Mesenchymal stem cell (in vitro differentiated cells and primary cell): ENCODE data around the gene NRG2.

Experiments
- DNase-seq: peaks from one replicate; pipeline ENCODE4 v3.0.0-alpha.2; 2013
- H2AFZ ChIP-seq: one replicate; pipeline ENCODE4 v1.6.1; 2013; ENCODE audit warnings: low read depth, mild to moderate bottlenecking, control low read depth, inconsistent platforms, low read length, moderate library complexity
- H2AK5ac ChIP-seq: 2 replicates; pipeline ENCODE4 v1.6.1; 2013; ENCODE audit warnings: low read length, moderate library complexity, mild to moderate bottlenecking, inconsistent platforms; ENCODE audit not compliant: severe bottlenecking
- H2BK120ac ChIP-seq: one replicate; pipeline ENCODE4 v1.6.1; 2013; ENCODE audit warnings: low read depth, mild to moderate bottlenecking, inconsistent platforms, low read length, moderate library complexity
- H2BK12ac ChIP-seq, 2 experiments: one replicate each; pipeline ENCODE4 v1.6.1; 2013; ENCODE audit warnings: inconsistent platforms in 2 of 2, low read length in 2 of 2, mild to moderate bottlenecking in 2 of 2, moderate library complexity in 2 of 2, control low read depth in 1 of 2
- H2BK15ac ChIP-seq: one replicate; pipeline ENCODE4 v1.6.1; 2013; ENCODE audit warnings: mild to moderate bottlenecking, low read depth, inconsistent platforms; ENCODE audit not compliant: poor library complexity, severe bottlenecking
- H2BK5ac ChIP-seq: 2 replicates; pipeline ENCODE4 v1.6.1; 2013; ENCODE audit warnings: low read depth, mild to moderate bottlenecking, low read length, control low read depth, inconsistent platforms; ENCODE audit not compliant: poor library complexity, severe bottlenecking
- H3K14ac ChIP-seq, 2 experiments: one replicate each; pipeline ENCODE4 v1.6.1; 2013; ENCODE audit warnings: inconsistent platforms in 2 of 2, low read length in 2 of 2, control low read depth in 1 of 2, mild to moderate bottlenecking in 1 of 2, moderate library complexity in 1 of 2
- H3K18ac ChIP-seq, 2 experiments: one replicate each; pipeline ENCODE4 v1.6.1; 2013; ENCODE audit warnings: inconsistent platforms in 2 of 2, low read length in 2 of 2, control low read depth in 1 of 2, low read depth in 1 of 2, mild to moderate bottlenecking in 1 of 2
- H3K23ac ChIP-seq, 2 experiments: one replicate each; pipeline ENCODE4 v1.6.1; 2013; ENCODE audit warnings: inconsistent platforms in 2 of 2, low read length in 2 of 2, mild to moderate bottlenecking in 2 of 2, moderate library complexity in 2 of 2, control low read depth in 1 of 2
- H3K27ac ChIP-seq: 2 replicates; pipeline ENCODE4 v1.5.1; 2013; ENCODE audit warnings: mild to moderate bottlenecking, moderate library complexity, low read length, control low read depth, inconsistent platforms; ENCODE audit not compliant: poor library complexity, severe bottlenecking
- H3K27me3 ChIP-seq, 2 experiments: 2 replicates each; pipeline versions ENCODE4 v1.6.1 to v1.7.0; 2013; ENCODE audit warnings: low read length in 2 of 2, mild to moderate bottlenecking in 2 of 2, moderate library complexity in 2 of 2, control low read depth in 1 of 2, inconsistent platforms in 1 of 2; ENCODE audit not compliant: control insufficient read depth in 1 of 2, insufficient read depth in 1 of 2
- H3K36me3 ChIP-seq, 2 experiments: 2 replicates each; pipeline versions ENCODE4 v1.6.1 to v1.7.0; 2013; ENCODE audit warnings: low read length in 2 of 2, control low read depth in 1 of 2, inconsistent platforms in 1 of 2, low read depth in 1 of 2, mild to moderate bottlenecking in 1 of 2; ENCODE audit not compliant: insufficient read depth in 2 of 2, control insufficient read depth in 1 of 2
- H3K4ac ChIP-seq, 2 experiments: one replicate each; pipeline ENCODE4 v1.6.1; 2013; ENCODE audit warnings: inconsistent platforms in 2 of 2, low read length in 2 of 2, mild to moderate bottlenecking in 2 of 2, moderate library complexity in 2 of 2, control low read depth in 1 of 2, low read depth in 1 of 2
- H3K4me1 ChIP-seq: 2 replicates; pipeline ENCODE4 v1.6.1; 2013; ENCODE audit warnings: low read depth, low read length, control low read depth; ENCODE audit not compliant: control insufficient read depth, insufficient read depth
- H3K4me2 ChIP-seq: 2 replicates; pipeline ENCODE4 v1.6.1; 2013; ENCODE audit warnings: low read length, mild to moderate bottlenecking, inconsistent platforms; ENCODE audit not compliant: poor library complexity, severe bottlenecking
- H3K4me3 ChIP-seq, 2 experiments: 2 replicates each; pipeline versions ENCODE4 v1.5.1 to v1.7.0; 2013; ENCODE audit warnings: low read length in 2 of 2, mild to moderate bottlenecking in 2 of 2, control low read depth in 1 of 2, low read depth in 1 of 2; ENCODE audit not compliant: insufficient read depth in 1 of 2
- H3K79me1 ChIP-seq: replicated peaks from 2 replicates; pipeline ENCODE4 v1.6.1; 2013; ENCODE audit warnings: mild to moderate bottlenecking, control low read depth, low read length, inconsistent platforms; ENCODE audit not compliant: poor library complexity, severe bottlenecking
- H3K9ac ChIP-seq: 2 replicates; pipeline ENCODE4 v1.7.0; 2013; ENCODE audit warnings: mild to moderate bottlenecking, low read length, moderate library complexity
- H3K9me3 ChIP-seq: 2 replicates; pipeline ENCODE4 v1.7.0; 2013; ENCODE audit warnings: mild to moderate bottlenecking, low read length; ENCODE audit not compliant: control insufficient read depth
- H4K8ac ChIP-seq: one replicate; pipeline ENCODE4 v1.6.1; 2013; ENCODE audit warnings: inconsistent platforms, mild to moderate bottlenecking, low read length, moderate library complexity
- H4K91ac ChIP-seq: one replicate; pipeline ENCODE4 v1.6.1; 2013; ENCODE audit warnings: mild to moderate bottlenecking, low read length, inconsistent platforms
- WGBS: methylation state at CpG from one replicate; pipeline ENCODE4 v1.1.7; 2013; ENCODE audit warnings: mixed read lengths; 5-methylcytosine and 5-hydroxymethylcytosine counted together

The NRG2 gene

GRCh38 chr5:139863855-139864558, 179.1 kb downstream of the NRG2 start:
- Histone ChIP-seq H2AFZ (no peak overlapping the region), H3K27ac (no peak overlapping the region), H2BK5ac (no peak overlapping the region), H3K4ac (no peak overlapping the region), H2BK15ac (no peak overlapping the region), H2AK5ac (no peak overlapping the region), H3K9me3 (no peaks in the 10 kb centered on the region), H3K23ac (no peak overlapping the region), H3K4me2 (no peak overlapping the region), H2BK120ac (no peak overlapping the region), H3K4me3 (no peak overlapping the region), H3K27me3 (peaks cover 6 to 88% of the 10 kb centered on the region in 2 experiments), H3K4me1 (no peaks in the 10 kb centered on the region), H3K14ac (no peak overlapping the region), H4K91ac (no peak overlapping the region), H2BK12ac (no peak overlapping the region), H3K79me1 (no peaks in the 10 kb centered on the region), H3K18ac (no peak overlapping the region), H3K36me3 (no peaks in the 10 kb centered on the region), H3K9ac (peak overlapping the region; percentile 69), H4K8ac (no peak overlapping the region)
- peak; percentile 52 for DNase-seq
- 34% methylated on average over 4 of the region's 5 CpGs for WGBS

- Histone ChIP-seq H3K9ac (peak overlapping the region; percentile 69), H2BK5ac (no peak overlapping the region), H3K79me1 (no peaks in the 10 kb centered on the region), H3K23ac (no peak overlapping the region), H3K14ac (no peak overlapping the region), H3K9me3 (no peaks in the 10 kb centered on the region), H4K91ac (no peak overlapping the region), H3K4me2 (no peak overlapping the region), H4K8ac (no peak overlapping the region), H2AK5ac (no peak overlapping the region), H3K36me3 (no peaks in the 10 kb centered on the region), H3K27me3 (peaks cover 6 to 88% of the 10 kb centered on the region in 2 experiments), H3K18ac (no peak overlapping the region), H2BK120ac (no peak overlapping the region), H2BK15ac (no peak overlapping the region), H3K4ac (no peak overlapping the region), H3K4me3 (no peak overlapping the region), H3K4me1 (no peaks in the 10 kb centered on the region), H2BK12ac (no peak overlapping the region), H2AFZ (no peak overlapping the region), H3K27ac (no peak overlapping the region)
- DNase-seq, result no peak
- 87% methylated on average over 9 of the region's 9 CpGs for WGBS
Observed at GRCh38 chr5:139863361-139863760, 179.7 kb downstream of the NRG2 start.

GRCh38 chr5:139862803-139863202, 180.3 kb downstream of the NRG2 start:
- H3K4me2 ChIP-seq, result no peak overlapping the region
- H3K79me1 ChIP-seq, result no peaks in the 10 kb centered on the region
- DNase-seq, result no peak
- no peak overlapping the region for H3K18ac ChIP-seq
- no peak overlapping the region for H4K91ac ChIP-seq
- H3K4me3 ChIP-seq, result no peak overlapping the region
- no peaks in the 10 kb centered on the region for H3K4me1 ChIP-seq
- H2BK15ac ChIP-seq, result no peak overlapping the region
- WGBS, result 78% methylated on average over 2 of the region's 2 CpGs
- no peak overlapping the region for H3K27ac ChIP-seq
- H3K9ac ChIP-seq, result peak overlapping the region; percentile 69
- H3K23ac ChIP-seq, result no peak overlapping the region
- no peak overlapping the region for H4K8ac ChIP-seq
- H2BK5ac ChIP-seq, result no peak overlapping the region
- H3K14ac ChIP-seq, result no peak overlapping the region
- no peak overlapping the region for H2AK5ac ChIP-seq
- no peaks in the 10 kb centered on the region for H3K36me3 ChIP-seq
- H3K27me3 ChIP-seq, result peaks cover 6 to 88% of the 10 kb centered on the region in 2 experiments
- no peak overlapping the region for H2AFZ ChIP-seq
- H3K9me3 ChIP-seq, result no peaks in the 10 kb centered on the region
- H3K4ac ChIP-seq, result no peak overlapping the region
- H2BK12ac ChIP-seq, result no peak overlapping the region
- H2BK120ac ChIP-seq, result no peak overlapping the region

GRCh38 chr5:139862313-139862712, 180.8 kb downstream of the NRG2 start:
- no peak overlapping the region for H4K8ac ChIP-seq
- no peak overlapping the region for H2AK5ac ChIP-seq
- no peak overlapping the region for H3K27ac ChIP-seq
- H3K4me3 ChIP-seq, result no peak overlapping the region
- peak; percentile 74 for DNase-seq
- no peak overlapping the region for H2AFZ ChIP-seq
- no peak overlapping the region for H2BK15ac ChIP-seq
- no peaks in the 10 kb centered on the region for H3K9me3 ChIP-seq
- H3K79me1 ChIP-seq, result no peaks in the 10 kb centered on the region
- H2BK5ac ChIP-seq, result no peak overlapping the region
- H2BK12ac ChIP-seq, result no peak overlapping the region
- no peak overlapping the region for H3K4me2 ChIP-seq
- no peaks in the 10 kb centered on the region for H3K4me1 ChIP-seq
- H4K91ac ChIP-seq, result no peak overlapping the region
- peaks cover 6 to 88% of the 10 kb centered on the region in 2 experiments for H3K27me3 ChIP-seq
- no peak overlapping the region for H3K4ac ChIP-seq
- 88% methylated on average over 2 of the region's 2 CpGs for WGBS
- no peaks in the 10 kb centered on the region for H3K36me3 ChIP-seq
- peak overlapping the region; percentile 22 for H3K9ac ChIP-seq
- no peak overlapping the region for H3K18ac ChIP-seq
- H3K14ac ChIP-seq, result no peak overlapping the region
- no peak overlapping the region for H3K23ac ChIP-seq
- H2BK120ac ChIP-seq, result no peak overlapping the region
